ENCODE measurements around the gene TTLL13. TPM values are rescaled to one million over a fixed set of nuclear protein-coding genes. Genes with fewer than 3 reads are reported as not detected.

TTLL13 gene
- total RNA-seq, 1 experiment from 2014 or later: 0.10 TPM

DNA sequence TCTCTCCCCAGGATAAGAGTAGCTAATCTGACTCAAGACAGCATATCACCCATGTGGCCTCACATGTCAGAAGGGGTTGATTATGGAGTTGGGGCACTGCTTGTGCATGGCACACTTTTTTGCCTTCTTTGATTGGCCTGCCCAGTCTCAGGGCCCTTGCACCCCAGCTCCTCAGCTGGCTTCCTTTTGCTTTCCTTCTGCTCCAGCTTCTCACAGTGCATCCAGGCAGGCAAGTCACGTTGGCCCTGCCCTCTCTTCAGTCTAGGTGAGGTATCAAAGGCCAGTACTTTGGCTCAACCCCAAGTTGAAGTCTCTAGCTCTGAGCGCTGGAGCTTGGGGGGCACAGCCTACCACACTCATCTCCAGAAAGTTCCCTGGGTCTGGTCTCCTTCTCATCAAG, 58.3 kb downstream of the TTLL13 start:
- no peak for DNase-seq (ENCODE audit: extremely low read depth, low read depth)

- DNase-seq (ENCODE audit: extremely low read depth, low read depth): no peak
These were observed 59.7 kb downstream of the TTLL13 start for GRCh38 chr15:90309020-90309419.

Small RNA genes within 50 kb of the gene (small RNA-seq; reads per million reads assigned to genes)
- gene AC091167.3 (0 reads per million in 2 experiments), gene RN7SL736P (0 reads per million in 2 experiments)

Other genes with a start within 250 kb of the TTLL13 start
- gene ZNF710, start 248.2 kb upstream of the TTLL13 start, total RNA-seq (2014; rRNA removed; shearing (Covaris generic)): 4.5 and 7.1 TPM in 2 replicates
- 15.9 and 17.9 TPM in 2 replicates for gene IDH2, start 147.1 kb upstream of the TTLL13 start, total RNA-seq (2014; rRNA removed; shearing (Covaris generic))
- gene SEMA4B, start 48.2 kb upstream of the TTLL13 start, total RNA-seq (2014; rRNA removed; shearing (Covaris generic)): 14.4 and 15.8 TPM in 2 replicates
- 51.0 and 54.1 TPM in 2 replicates for gene CIB1, start 15.6 kb upstream of the TTLL13 start, total RNA-seq (2014; rRNA removed; shearing (Covaris generic))
- gene GDPGP1, start 15.3 kb upstream of the TTLL13 start, total RNA-seq (2014; rRNA removed; shearing (Covaris generic)): 1.2 and 3.4 TPM in 2 replicates
- 119 and 120 TPM in 2 replicates for gene NGRN, start 16.1 kb downstream of the TTLL13 start, total RNA-seq (2014; rRNA removed; shearing (Covaris generic))
- gene ZNF774, start 102.7 kb downstream of the TTLL13 start, total RNA-seq (2014; rRNA removed; shearing (Covaris generic)): 0.69 and 1.5 TPM in 2 replicates
- gene IQGAP1, start 138.7 kb downstream of the TTLL13 start, total RNA-seq (2014; rRNA removed; shearing (Covaris generic)): 163 and 169 TPM in 2 replicates